SH-SY5Y (cell line): ENCODE measurements around the gene ARHGEF16.

ENCODE experiments used
- GATA2 ChIP-seq: IDR thresholded peaks from 2 replicates; pipeline ENCODE4 v1.6.1; 2011; ENCODE audit warnings: mild to moderate bottlenecking, low read depth, low read length
- GATA3 ChIP-seq: IDR thresholded peaks from 2 replicates; pipeline ENCODE4 v1.6.1; 2011; ENCODE audit warnings: low read depth, mild to moderate bottlenecking, low read length, moderate library complexity

DNA sequence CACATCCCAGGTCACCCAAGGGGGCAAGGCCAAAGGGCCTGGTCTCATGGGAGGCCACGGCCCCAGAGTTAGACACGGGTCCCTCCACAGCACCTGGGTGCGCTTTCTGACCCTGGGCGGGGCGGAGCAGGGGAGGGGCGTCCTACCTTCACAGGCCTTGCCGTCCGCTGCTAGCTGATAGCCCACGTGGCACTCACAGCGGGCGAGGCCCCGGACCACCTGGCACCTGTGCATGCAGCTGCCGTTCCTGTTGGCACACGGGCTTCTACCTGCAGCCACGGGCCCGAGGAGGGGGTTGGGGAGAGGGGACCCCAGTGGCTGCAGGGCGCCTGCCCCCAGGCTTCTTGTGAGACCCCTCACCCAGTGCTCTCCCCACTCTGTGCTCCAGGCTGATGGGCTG, 59.9 kb downstream of the ARHGEF16 start:
- no peak for TF ChIP-seq GATA2
- no peak for TF ChIP-seq GATA3
